ENCODE measurements around the gene RETREG3.
A peak's percentile ranks its signal among the peaks of the same experiment; 100 is the strongest.
"Not testable (repeated sequence)": the region's sequence is repeated elsewhere in the genome, so short reads cannot be mapped to it uniquely, and the experiment has no call there.

Gene RETREG3

DNA sequence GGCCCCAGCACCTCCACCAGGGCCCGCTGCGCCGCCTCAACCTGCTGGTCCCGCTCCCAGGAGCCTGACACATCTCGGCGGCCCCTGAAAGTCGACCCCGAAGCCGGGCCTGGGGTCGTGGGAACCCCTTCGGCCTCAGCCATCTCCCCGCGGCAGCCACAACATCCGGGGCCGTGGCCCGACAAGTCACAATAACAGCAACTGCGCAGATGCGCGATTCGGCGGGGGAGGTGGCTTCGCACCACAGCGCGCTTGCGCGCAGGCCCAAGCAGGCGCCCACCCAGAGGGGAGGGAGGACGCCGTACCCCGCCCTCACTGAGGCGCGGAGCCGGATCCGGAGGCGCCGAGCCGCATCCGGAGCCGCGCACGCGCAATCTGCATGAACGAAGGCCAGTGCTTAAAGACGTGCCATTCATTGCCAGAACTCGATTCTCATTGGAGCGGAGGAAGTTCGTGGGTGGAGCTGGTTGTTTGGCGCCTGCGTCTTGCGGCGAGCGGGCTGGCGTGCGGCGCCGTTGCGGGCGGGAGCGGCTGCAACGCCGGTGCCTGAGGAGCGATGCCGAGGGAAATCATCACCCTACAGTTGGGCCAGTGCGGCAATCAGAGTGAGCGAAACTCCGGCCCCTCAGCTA is at the start of gene RETREG3, which contains the start of gene TUBG1:
TSS of gene RETREG3 (minus strand) at position 193 of the 632 bp plus-strand sequence. CDS start at position 143, 50 bp downstream.
TSS of gene TUBG1 (plus strand) at position 502 of the 632 bp plus-strand sequence. CDS start at position 557, 55 bp downstream.
- in situ Hi-C loops (cut with HindIII; ENCODE audit: low pct_ligation_motif_present, low pct_unique_long_range_greater_than_20kb, low sequenced_read_pairs): no loop called here
- DNase-seq: peak; percentile 99

DNA sequence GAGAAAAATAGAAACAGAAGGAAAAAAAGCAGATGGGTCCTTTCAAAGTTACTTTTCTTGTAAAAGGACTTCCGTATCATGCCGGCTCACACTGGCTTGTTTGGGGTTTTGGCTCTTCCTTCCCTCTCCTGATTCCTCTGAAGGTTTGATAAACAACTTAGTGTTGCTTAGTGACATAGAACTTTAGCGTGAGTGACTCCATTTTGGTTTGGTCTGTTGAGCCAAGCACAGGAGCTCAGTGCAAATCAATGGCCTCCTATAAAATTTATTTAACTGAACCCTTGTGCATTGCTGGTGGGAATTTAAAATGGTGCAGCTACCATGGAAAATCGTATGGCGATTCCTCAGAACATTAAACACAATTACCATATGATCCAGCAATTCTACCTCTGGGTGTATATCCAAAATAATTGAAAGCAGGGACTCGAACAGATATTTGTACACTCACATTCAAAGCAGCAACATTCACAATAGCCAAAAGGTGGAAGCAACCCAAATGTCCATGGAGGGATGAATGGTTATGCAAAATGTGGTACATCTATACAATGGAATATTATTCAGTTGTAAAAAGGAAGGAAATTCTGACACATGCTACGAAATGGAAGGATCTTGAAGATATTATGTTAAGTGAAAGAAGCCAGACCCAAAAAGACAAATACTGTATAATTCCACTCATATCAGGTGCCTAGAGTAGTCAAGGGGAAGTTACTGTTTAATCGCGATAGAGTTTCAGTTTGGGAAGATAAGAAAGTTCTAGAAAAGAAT is 48.8 kb upstream of the RETREG3 start:
- DNase-seq: no peak
- in situ Hi-C loops (cut with HindIII; ENCODE audit: low pct_ligation_motif_present, low pct_unique_long_range_greater_than_20kb, low sequenced_read_pairs): no loop called here

GRCh38 chr17:42655528-42655927 is 46.4 kb upstream of the RETREG3 start:
- in situ Hi-C loops (cut with HindIII; ENCODE audit: low pct_ligation_motif_present, low pct_unique_long_range_greater_than_20kb, low sequenced_read_pairs): no loop called here
- peak; percentile 32 for DNase-seq

DNA sequence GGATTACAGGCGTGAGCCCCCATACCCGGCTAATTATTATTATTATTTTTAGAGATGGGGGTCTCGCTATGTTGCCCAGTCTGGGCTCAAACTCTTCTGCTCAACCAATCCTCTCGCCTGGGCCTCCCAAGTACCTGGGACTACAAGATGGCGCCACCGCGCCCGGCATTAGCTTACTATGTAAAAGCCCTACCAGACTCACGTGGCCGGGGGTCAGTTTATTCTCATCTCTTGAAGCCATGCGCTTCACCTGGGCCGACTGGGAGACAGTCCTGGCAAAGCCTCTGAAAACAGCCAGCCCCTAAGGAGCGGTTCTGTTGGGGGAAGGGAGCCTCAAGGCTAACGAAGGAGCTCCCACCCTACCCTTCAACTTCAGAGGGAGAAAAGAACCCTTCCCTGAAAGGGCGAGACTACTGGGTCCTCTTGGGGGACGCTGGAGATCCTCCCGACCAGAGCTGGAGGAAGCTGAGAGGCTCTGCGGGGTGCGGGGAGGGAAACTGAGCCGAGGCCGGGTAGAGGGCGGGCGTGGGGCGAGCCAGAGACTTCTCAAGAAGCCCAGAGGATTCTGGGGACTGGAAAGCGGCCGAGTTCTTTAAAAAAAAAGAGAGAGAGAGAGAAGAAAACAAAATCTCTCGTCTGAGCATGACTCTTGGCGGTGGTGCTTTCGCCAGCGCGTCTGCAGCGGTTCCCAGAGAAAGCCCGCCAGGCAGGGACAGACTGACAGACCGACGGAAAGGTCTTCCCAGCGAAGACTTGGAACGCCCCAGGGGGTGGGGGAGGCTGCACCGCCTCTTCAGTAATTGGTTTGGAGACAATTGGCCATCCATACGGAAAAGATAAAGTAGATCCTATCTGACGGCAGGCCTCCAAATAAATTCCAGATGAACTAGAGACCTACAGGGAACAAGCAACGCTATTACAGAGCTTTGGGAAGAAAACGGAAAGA is 44.3 kb upstream of the RETREG3 start:
- in situ Hi-C loops (cut with HindIII; ENCODE audit: low pct_ligation_motif_present, low pct_unique_long_range_greater_than_20kb, low sequenced_read_pairs): no loop called here
- DNase-seq: no peak

- in situ Hi-C loops (cut with HindIII; ENCODE audit: low pct_ligation_motif_present, low pct_unique_long_range_greater_than_20kb, low sequenced_read_pairs): no loop called here
- DNase-seq: no peak
These were observed 42.2 kb upstream of the RETREG3 start for GRCh38 chr17:42651392-42651791.

DNA sequence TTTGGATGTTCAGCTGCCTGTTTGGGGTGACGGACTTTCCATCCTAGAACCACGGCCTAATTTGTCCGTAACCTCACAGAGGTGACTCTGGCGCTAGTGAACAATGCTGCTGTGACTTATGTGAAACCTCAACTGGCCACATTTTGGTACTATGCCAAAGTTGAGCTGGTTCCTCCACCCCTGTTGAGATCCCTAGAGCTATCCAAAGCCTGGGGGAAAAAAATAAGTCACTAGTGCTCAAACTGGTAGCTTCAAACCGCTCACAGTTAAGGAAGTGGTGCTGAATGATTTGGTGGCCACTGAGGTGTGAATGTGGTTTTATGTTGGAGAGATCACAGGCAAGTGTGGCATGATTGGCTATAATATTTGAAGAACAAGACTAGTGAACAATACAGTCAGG is 38.6 kb upstream of the RETREG3 start:
- in situ Hi-C loops (cut with HindIII; ENCODE audit: low pct_ligation_motif_present, low pct_unique_long_range_greater_than_20kb, low sequenced_read_pairs): no loop called here
- peak; percentile 7 for DNase-seq

- DNase-seq: no peak
- in situ Hi-C loops (cut with HindIII; ENCODE audit: low pct_ligation_motif_present, low pct_unique_long_range_greater_than_20kb, low sequenced_read_pairs): no loop called here
These were observed 33.2 kb upstream of the RETREG3 start for GRCh38 chr17:42642336-42642735.

DNA sequence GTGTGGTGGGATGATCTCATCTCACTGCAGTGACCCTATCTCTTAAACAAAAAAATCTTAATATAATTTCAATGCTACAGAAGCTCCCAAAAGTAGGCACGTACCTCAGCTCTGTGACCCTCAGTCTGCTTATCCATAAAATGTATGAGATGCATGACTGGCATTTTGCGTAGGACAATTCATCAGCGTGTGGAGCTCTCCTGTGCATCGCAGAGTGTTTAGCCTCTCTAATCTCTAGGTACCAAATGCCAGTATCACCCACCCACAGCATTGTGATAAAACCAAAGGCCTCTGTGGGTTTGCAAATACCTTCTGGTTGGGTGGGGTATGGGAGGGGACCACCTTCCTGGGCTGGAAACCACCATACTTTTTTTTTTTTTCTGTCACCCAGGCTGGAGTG is 30.9 kb upstream of the RETREG3 start:
- no peak for DNase-seq
- in situ Hi-C loops (cut with HindIII; ENCODE audit: low pct_ligation_motif_present, low pct_unique_long_range_greater_than_20kb, low sequenced_read_pairs): no loop called here

- no peak for DNase-seq
- in situ Hi-C loops (cut with HindIII; ENCODE audit: low pct_ligation_motif_present, low pct_unique_long_range_greater_than_20kb, low sequenced_read_pairs): no loop called here
These were observed 30.4 kb upstream of the RETREG3 start for GRCh38 chr17:42639525-42640113.

GRCh38 chr17:42632949-42633444 is 23.8 kb upstream of the RETREG3 start:
- DNase-seq: no peak
- in situ Hi-C loops (cut with HindIII; ENCODE audit: low pct_ligation_motif_present, low pct_unique_long_range_greater_than_20kb, low sequenced_read_pairs): no loop called here

- in situ Hi-C loops (cut with HindIII; ENCODE audit: low pct_ligation_motif_present, low pct_unique_long_range_greater_than_20kb, low sequenced_read_pairs): no loop called here
- DNase-seq: no peak
These were observed 20.3 kb upstream of the RETREG3 start for GRCh38 chr17:42629411-42630009.

GRCh38 chr17:42627032-42627764 is 18.0 kb upstream of the RETREG3 start:
- DNase-seq; in situ Hi-C loops (cut with HindIII; ENCODE audit: low pct_ligation_motif_present, low pct_unique_long_range_greater_than_20kb, low sequenced_read_pairs): not testable (repeated sequence)

GRCh38 chr17:42623732-42624596 is 14.8 kb upstream of the RETREG3 start:
- in situ Hi-C loops (cut with HindIII; ENCODE audit: low pct_ligation_motif_present, low pct_unique_long_range_greater_than_20kb, low sequenced_read_pairs): no loop called here
- peak; percentile 13 for DNase-seq

GRCh38 chr17:42623271-42623670 is 14.1 kb upstream of the RETREG3 start:
- in situ Hi-C loops (cut with HindIII; ENCODE audit: low pct_ligation_motif_present, low pct_unique_long_range_greater_than_20kb, low sequenced_read_pairs): no loop called here
- DNase-seq: no peak

- DNase-seq; in situ Hi-C loops (cut with HindIII; ENCODE audit: low pct_ligation_motif_present, low pct_unique_long_range_greater_than_20kb, low sequenced_read_pairs): not testable (repeated sequence)
These were observed 12.8 kb upstream of the RETREG3 start for GRCh38 chr17:42621987-42622386.

GRCh38 chr17:42618442-42619150 is 9.4 kb upstream of the RETREG3 start:
- DNase-seq: peak; percentile 50
- in situ Hi-C loops (cut with HindIII; ENCODE audit: low pct_ligation_motif_present, low pct_unique_long_range_greater_than_20kb, low sequenced_read_pairs): no loop called here
